D721Med (cell line): Measurements from ENCODE around the gene CORO7.

Experiments used
- DNase-seq: peaks from one replicate; pipeline ENCODE4 v3.0.0; 2011; ENCODE audit warnings: low spot score; ENCODE audit not compliant: insufficient read length
- FAIRE-seq: peaks from 2 replicates; lab custom pipeline; 2011; peaks lifted over from hg19 to GRCh38; lab: Jason Lieb, UNC
- CTCF ChIP-seq: IDR thresholded peaks from 2 replicates; pipeline ENCODE4 v1.5.1; 2012; ENCODE audit warnings: mild to moderate bottlenecking, control low read depth; ENCODE audit not compliant: insufficient read depth; ENCODE audit errors: missing control alignments

Gene CORO7

GRCh38 chr16:4426722-4427372 lies 10.5 kb upstream of the CORO7 start:
- FAIRE-seq = no peak
- no peak for DNase-seq
- no peak for TF ChIP-seq CTCF

DNA sequence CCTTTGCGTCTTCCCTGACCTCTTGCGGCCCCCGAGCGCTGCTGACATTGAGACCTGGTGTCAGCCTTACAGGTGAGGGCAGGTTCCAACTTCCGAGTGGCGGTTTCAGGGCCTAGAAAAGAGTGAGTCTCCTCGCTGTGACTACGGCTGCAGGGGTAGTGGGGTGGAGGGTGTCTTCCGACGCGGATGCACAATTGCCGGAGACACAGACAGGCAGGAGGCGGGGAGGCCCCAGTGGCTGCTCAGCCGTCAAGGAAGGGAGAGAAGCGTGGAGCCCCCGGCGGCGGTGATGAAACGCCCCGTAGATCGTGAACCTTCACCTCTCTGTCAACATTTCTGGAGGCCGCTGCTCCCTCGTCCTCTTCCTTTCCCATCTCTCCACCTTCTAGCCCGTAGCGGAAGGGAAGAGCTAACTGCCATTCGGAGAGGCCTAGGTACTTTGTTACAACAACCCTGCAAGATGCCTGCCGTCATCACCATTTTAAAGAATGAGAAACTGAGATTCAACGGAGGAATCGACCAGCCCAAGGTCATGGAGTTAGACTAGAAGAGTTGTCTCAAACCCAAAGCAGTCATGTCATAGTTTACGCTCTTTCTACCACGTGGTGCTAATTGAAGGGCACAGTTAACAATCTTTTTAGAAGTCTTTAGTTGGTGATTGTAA lies 9.8 kb upstream of the CORO7 start:
- FAIRE-seq (no peak), DNase-seq (no peak)
- TF ChIP-seq CTCF = no peak

DNA sequence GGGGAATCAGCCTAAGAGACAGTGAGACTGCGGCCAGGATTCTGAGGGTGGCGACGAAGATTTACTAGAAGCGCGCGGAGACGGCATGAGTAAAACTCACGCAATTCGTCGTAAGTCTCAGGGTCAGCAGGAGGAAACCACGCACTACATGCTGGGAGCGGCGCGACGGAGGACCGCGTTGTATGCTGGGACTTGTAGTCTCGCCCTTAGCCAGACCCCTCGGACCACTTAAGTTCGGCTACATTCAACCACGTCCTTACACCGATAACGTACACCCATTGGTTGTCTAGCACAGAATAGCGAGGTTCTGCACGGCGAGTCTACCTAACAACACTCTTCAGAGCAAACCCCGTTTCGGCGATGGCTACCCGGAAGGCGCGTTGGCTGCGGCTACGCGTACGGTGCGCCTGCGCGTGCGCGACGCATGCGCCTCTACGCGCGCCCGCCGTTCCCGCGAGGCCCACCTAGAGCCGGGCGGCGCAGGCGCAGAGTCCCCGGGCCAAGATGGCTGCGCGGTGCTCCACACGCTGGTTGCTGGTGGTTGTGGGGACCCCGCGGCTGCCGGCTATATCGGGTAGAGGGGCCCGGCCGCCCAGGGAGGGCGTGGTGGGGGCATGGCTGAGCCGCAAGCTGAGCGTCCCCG lies 9.1 kb upstream of the CORO7 start, which contains the start of gene DNAJA3:
Gene DNAJA3, plus strand, starts transcription at position 491 of the 643 bp plus-strand sequence. Its CDS starts 14 bp downstream, at position 505.
- DNase-seq (peak; percentile 95), FAIRE-seq (peak; percentile 16)
- no peak for TF ChIP-seq CTCF

GRCh38 chr16:4420505-4421105 lies 4.2 kb upstream of the CORO7 start:
- DNase-seq (no peak), FAIRE-seq (no peak)
- no peak for TF ChIP-seq CTCF

DNA sequence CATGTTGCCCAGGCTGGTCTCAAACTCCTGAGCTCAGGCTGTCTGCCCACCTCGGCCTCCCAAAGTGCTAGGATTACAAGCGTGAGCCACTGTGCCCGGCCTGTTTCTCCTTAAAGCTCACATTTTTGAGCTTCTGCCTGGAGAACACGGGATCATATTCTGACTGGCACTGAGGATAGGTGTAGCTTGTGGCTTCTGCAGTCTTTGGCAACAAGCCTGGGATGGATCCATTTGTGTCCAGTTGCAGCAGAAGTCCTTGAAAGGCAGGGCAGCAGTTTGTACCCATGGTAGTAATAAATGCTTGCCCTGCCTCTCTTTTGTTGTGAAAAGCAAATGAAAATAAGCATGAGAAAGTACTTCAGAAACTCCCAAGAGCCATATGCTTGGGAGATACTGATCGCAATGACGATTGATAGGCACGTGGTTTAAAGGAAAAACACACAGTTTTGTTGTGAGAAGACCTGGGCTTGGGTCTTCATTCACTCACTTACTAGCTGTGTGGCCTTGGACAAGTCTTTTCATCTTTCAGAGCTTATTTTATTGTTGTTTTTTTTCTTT lies 3.1 kb upstream of the CORO7 start:
- no peak for TF ChIP-seq CTCF
- DNase-seq (no peak), FAIRE-seq (no peak)

- TF ChIP-seq CTCF = no peak
- DNase-seq (no peak), FAIRE-seq (no peak)
Observed at GRCh38 chr16:4415538-4416199, 727 bp downstream of the CORO7 start.
